Measurements from ENCODE around the gene DUS4L. TPM values are rescaled to one million over a fixed set of nuclear protein-coding genes. Genes with fewer than 3 reads are reported as not detected.

DUS4L gene
- total RNA-seq, 1 donor from 2014 or later, result 7.3 TPM

DNA sequence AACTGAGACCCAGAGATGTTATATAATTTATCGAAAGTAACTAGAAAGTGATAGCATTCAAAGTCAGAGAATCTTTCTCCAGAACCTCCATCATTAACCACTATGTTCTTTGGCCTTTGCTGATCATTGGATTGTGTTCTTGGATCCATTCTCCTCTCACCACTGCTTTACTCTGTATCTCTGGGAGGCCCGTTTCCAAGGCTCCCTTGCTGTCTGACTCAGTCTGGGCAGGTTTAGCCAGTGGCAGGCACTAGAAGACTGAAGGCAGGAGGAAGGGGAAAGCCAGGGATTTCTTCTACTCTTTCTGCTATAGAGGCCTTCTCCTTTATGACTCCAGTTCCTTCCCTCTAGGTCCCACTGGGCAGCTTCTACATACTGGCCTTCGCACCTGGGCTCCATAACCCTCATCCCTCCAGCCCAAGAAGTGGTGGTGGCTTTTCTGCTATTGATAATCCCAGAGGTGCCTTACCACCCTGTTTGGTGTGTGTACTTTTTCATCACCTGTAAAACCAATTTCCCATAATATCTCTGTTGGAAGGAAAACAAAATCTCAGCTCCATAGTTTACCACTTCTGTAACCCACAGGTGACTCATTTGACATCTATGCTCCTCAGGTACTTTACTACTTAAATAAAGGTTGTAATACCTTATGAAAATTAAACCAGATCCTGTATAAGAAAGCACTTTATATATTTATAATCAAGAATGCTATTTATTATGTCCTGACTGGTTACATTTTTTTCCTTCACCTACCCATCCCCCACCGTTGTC, 52.3 kb downstream of the DUS4L start:
- peak; percentile 41 for ATAC-seq

DNA sequence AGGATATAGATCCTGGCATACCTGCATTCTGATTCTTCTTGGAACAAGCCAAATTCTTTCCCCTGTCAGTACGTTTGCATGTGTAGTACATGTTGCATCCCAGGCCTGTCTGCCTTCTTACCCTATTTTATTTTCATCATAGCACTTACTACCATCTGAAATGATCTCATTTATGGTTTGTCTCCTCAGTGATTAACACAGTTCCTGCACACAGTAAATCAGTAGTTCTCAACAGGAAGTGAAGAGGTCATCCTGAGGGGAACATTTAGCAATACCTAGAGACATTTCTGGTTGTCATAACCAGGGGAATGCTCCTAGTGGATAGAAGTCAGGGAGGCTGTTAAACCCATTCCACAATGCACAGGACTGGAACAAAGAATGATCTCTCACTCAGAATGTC, 58.7 kb downstream of the DUS4L start:
- peak; percentile 45 for ATAC-seq

DNA sequence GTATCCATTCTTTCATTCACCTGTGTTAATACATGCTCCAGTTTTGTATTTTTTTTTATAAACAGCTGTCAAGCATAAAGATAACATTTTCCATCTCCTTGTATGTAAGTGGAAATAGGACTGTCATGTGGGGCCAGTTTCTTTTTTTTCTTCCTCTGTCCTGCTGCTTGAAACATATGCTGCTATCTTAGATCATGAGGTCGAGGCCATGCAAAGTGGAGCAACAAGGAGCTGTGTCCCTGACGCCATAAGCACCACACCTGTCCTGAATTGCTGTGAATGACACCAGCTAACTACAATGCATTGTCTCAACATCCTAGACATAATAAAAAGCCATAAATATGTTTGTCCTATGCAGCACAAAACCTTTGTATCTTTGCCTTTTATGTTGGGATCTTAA, 59.1 kb downstream of the DUS4L start:
- ATAC-seq, result no peak

DNA sequence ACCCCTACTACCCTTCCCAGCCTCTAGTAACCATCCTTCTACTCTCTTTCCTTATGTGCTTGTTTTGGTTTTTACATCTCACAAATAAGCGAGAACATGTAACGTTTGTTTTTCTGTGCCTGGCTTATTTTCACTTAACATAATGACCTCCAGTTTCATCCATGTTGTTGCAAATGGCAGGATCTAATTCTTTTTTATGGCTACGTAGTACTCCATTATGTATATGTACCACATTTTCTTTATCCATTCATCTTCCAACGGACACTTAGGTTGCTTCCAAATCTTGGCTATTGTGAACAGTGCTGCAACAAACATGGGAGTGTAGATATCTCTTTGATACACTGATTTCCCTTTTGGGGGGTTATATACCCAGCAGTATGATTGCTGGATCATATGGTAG, 63.2 kb downstream of the DUS4L start:
- no peak for ATAC-seq

Other genes with a start within 250 kb of the DUS4L start
- not detected for gene GPR22, start 93.9 kb upstream of the DUS4L start, total RNA-seq
- gene COG5, start 51 bp upstream of the DUS4L start, total RNA-seq, result 20.9 TPM
- gene BCAP29, start 16.3 kb downstream of the DUS4L start, total RNA-seq, result 42.9 TPM
- gene SLC26A4, start 96.9 kb downstream of the DUS4L start, total RNA-seq, result 0.24 TPM
- 13.6 TPM for gene CBLL1, start 180.2 kb downstream of the DUS4L start, total RNA-seq
- gene SLC26A3, start 239.3 kb downstream of the DUS4L start, total RNA-seq, result 0.44 TPM

Data from esophagus mucosa (tissue), 1 donor.